ENCODE data around the gene ANP32A. TPM values are rescaled to one million over a fixed set of nuclear protein-coding genes. Genes with fewer than 3 reads are reported as not detected.

Gene ANP32A
- total and polyA plus RNA-seq, 2 donors (not counting 1 experiment from before 2014, with no cell fraction given): 47.7 to 53.1 TPM

DNA sequence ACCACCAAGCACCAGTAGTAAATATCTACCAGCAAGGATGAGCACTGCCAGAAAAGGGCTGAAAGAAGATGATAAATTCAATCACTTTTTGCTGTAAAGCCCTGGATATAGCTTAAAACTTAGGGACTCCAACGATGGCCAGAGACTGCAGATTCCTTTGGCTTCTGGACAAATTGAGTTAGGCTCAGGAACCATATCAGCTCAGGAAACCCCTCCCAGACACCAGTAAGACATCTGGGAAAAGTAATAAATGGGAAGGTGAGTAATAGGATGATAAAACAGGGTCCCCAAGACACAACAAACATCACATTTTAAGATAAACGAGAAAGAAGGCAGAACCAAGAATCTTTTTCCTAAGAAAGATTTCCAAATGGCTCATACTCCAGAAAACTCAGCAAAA is 65.0 kb downstream of the ANP32A start:
- Histone ChIP-seq H3K9me3 (ENCODE audit: control insufficient read depth, insufficient read depth, low read depth, low read length) (no peaks in the 10 kb centered on the region), H3K79me2 (ENCODE audit: control insufficient read depth, insufficient read depth, low read length) (no peaks in the 10 kb centered on the region), H3K27me3 (ENCODE audit: control insufficient read depth, insufficient read depth, low read length) (peaks cover 3% of the 10 kb centered on the region), H3K4me2 (ENCODE audit: extremely low read depth, insufficient read depth, low read length) (no peak overlapping the region), H3K36me3 (ENCODE audit: control insufficient read depth, insufficient read depth, low read length) (no peaks in the 10 kb centered on the region), H3K4me1 (ENCODE audit: control insufficient read depth, extremely low read depth, insufficient read depth, low read length) (no peaks in the 10 kb centered on the region), H2AFZ (ENCODE audit: low read length) (no peak overlapping the region), H3K27ac (ENCODE audit: insufficient read depth, low read length) (no peak overlapping the region), H4K20me1 (ENCODE audit: control insufficient read depth, extremely low read depth, insufficient read depth, low read length) (no peaks in the 10 kb centered on the region), H3K9ac (ENCODE audit: insufficient read depth, low read length) (no peak overlapping the region), H3K4me3 (replicated peaks in 1 of 4; ENCODE audit: control extremely low read depth in 1 of 4, insufficient read depth in 1 of 4, low read depth in 3 of 4, low read length in 4 of 4) (no peak overlapping the region)
- no peak for DNase-seq (ENCODE audit: low read depth in 2 of 2)
- TF ChIP-seq, protein P1, sequence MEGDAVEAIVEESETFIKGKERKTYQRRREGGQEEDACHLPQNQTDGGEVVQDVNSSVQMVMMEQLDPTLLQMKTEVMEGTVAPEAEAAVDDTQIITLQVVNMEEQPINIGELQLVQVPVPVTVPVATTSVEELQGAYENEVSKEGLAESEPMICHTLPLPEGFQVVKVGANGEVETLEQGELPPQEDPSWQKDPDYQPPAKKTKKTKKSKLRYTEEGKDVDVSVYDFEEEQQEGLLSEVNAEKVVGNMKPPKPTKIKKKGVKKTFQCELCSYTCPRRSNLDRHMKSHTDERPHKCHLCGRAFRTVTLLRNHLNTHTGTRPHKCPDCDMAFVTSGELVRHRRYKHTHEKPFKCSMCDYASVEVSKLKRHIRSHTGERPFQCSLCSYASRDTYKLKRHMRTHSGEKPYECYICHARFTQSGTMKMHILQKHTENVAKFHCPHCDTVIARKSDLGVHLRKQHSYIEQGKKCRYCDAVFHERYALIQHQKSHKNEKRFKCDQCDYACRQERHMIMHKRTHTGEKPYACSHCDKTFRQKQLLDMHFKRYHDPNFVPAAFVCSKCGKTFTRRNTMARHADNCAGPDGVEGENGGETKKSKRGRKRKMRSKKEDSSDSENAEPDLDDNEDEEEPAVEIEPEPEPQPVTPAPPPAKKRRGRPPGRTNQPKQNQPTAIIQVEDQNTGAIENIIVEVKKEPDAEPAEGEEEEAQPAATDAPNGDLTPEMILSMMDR (conservative IDR thresholded peaks at IDR 0.05 in 1 of 2, IDR thresholded peaks at IDR 0.05 in 1 of 2; ENCODE audit: low read depth in 1 of 2, low read length in 2 of 2): no peak
- TF ChIP-seq EZH2 (IDR thresholded peaks at IDR 0.05; ENCODE audit: low read length, missing control alignments): no peak

DNA sequence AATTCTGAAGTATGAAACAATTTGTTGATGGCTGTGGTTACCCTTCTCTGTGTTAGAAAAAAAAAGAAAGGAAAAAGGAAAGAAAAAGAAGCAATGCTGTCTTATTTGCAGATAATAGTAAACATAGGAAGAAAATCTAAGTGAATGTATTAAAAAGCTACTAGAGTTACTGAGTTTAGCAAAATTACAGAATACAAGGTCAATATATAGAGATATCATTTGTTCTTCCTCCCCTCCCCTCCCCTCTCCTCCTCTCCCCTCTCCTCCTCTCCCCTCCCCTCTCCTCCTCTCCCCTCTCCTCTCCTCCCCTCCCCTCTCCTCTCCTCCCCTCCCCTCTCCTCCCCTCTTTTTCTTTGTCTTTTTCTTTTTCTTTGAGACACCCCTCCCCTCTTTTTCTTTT is 69.1 kb downstream of the ANP32A start:
- no peaks in the 10 kb centered on the region for H3K4me1 ChIP-seq (ENCODE audit: control insufficient read depth, extremely low read depth, insufficient read depth, low read length)
- H3K36me3 ChIP-seq (ENCODE audit: control insufficient read depth, insufficient read depth, low read length): no peaks in the 10 kb centered on the region
- H3K4me2 ChIP-seq (ENCODE audit: extremely low read depth, insufficient read depth, low read length): no peak overlapping the region
- no peak overlapping the region for H3K4me3 ChIP-seq (replicated peaks in 1 of 4; ENCODE audit: control extremely low read depth in 1 of 4, insufficient read depth in 1 of 4, low read depth in 3 of 4, low read length in 4 of 4)
- DNase-seq (ENCODE audit: low read depth in 2 of 2): no peak
- no peaks in the 10 kb centered on the region for H4K20me1 ChIP-seq (ENCODE audit: control insufficient read depth, extremely low read depth, insufficient read depth, low read length)
- H3K27me3 ChIP-seq (ENCODE audit: control insufficient read depth, insufficient read depth, low read length): peaks cover 3% of the 10 kb centered on the region
- H3K27ac ChIP-seq (ENCODE audit: insufficient read depth, low read length): no peak overlapping the region
- no peak overlapping the region for H2AFZ ChIP-seq (ENCODE audit: low read length)
- H3K9ac ChIP-seq (ENCODE audit: insufficient read depth, low read length): no peak overlapping the region
- no peaks in the 10 kb centered on the region for H3K79me2 ChIP-seq (ENCODE audit: control insufficient read depth, insufficient read depth, low read length)
- H3K9me3 ChIP-seq (ENCODE audit: control insufficient read depth, insufficient read depth, low read depth, low read length): no peaks in the 10 kb centered on the region
- TF ChIP-seq, protein P1 (conservative IDR thresholded peaks at IDR 0.05 in 1 of 2, IDR thresholded peaks at IDR 0.05 in 1 of 2; ENCODE audit: low read depth in 1 of 2, low read length in 2 of 2): no peak
- no peak for TF ChIP-seq EZH2 (IDR thresholded peaks at IDR 0.05; ENCODE audit: low read length, missing control alignments)

DNA sequence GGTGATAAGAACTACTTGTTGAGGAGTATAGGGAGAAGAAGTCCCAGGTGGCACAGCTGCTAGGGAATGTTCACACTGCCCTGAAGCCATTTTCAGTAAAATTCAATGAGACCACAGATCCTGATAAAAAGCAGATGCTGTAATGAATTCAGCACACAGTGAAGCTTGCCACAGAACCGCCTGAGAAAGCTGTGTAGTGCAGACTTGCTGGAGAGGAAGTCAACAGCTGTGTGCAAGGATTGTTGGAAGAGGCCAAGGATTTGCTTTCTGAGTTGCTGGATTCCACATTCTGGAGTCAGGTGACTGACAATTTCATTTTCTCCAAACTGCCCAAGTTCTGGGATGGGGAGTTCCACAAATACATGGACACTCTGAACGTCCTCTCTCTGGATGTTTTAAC is 70.9 kb downstream of the ANP32A start:
- no peaks in the 10 kb centered on the region for H4K20me1 ChIP-seq (ENCODE audit: control insufficient read depth, extremely low read depth, insufficient read depth, low read length)
- H3K79me2 ChIP-seq (ENCODE audit: control insufficient read depth, insufficient read depth, low read length): no peaks in the 10 kb centered on the region
- no peaks in the 10 kb centered on the region for H3K36me3 ChIP-seq (ENCODE audit: control insufficient read depth, insufficient read depth, low read length)
- H3K4me1 ChIP-seq (ENCODE audit: control insufficient read depth, extremely low read depth, insufficient read depth, low read length): no peaks in the 10 kb centered on the region
- no peaks in the 10 kb centered on the region for H3K27me3 ChIP-seq (ENCODE audit: control insufficient read depth, insufficient read depth, low read length)
- no peaks in the 10 kb centered on the region for H3K9me3 ChIP-seq (ENCODE audit: control insufficient read depth, insufficient read depth, low read depth, low read length)
- no peak for TF ChIP-seq EZH2 (IDR thresholded peaks at IDR 0.05; ENCODE audit: low read length, missing control alignments)
- TF ChIP-seq, protein P1 (conservative IDR thresholded peaks at IDR 0.05 in 1 of 2, IDR thresholded peaks at IDR 0.05 in 1 of 2; ENCODE audit: low read depth in 1 of 2, low read length in 2 of 2): no peak
- H2AFZ ChIP-seq (ENCODE audit: low read length): no peak overlapping the region
- no peak overlapping the region for H3K9ac ChIP-seq (ENCODE audit: insufficient read depth, low read length)
- no peak overlapping the region for H3K4me3 ChIP-seq (replicated peaks in 1 of 4; ENCODE audit: control extremely low read depth in 1 of 4, insufficient read depth in 1 of 4, low read depth in 3 of 4, low read length in 4 of 4)
- H3K4me2 ChIP-seq (ENCODE audit: extremely low read depth, insufficient read depth, low read length): no peak overlapping the region
- H3K27ac ChIP-seq (ENCODE audit: insufficient read depth, low read length): no peak overlapping the region
- no peak for DNase-seq (ENCODE audit: low read depth in 2 of 2)
